ENCODE results near the gene CEACAM19. TPM values are rescaled to one million over a fixed set of nuclear protein-coding genes. Genes with fewer than 3 reads are reported as not detected.

CEACAM19 gene
- total RNA-seq, 1 experiment from 2014 or later = 1.2 TPM

- H3K27me3 ChIP-seq (ENCODE audit: control insufficient read depth, insufficient read depth, low read length) = no peaks in the 10 kb centered on the region
- no peak overlapping the region for H3K4me3 ChIP-seq (ENCODE audit: low read depth in 2 of 2, low read length in 2 of 2)
- in situ Hi-C loops (cut with HindIII; ENCODE audit: low pct_unique_long_range_greater_than_20kb, low sequenced_read_pairs) (no loop called here), intact Hi-C loops (cut with micrococcal nuclease; ENCODE audit: unreplicated experiment) (no loop called here)
- H3K36me3 ChIP-seq (ENCODE audit: control insufficient read depth, insufficient read depth, low read length) = no peaks in the 10 kb centered on the region; the same call in 1 of the 2 replicates
- POLR2A ChIA-PET = no interaction called here
- H3K9me3 ChIP-seq (ENCODE audit: control insufficient read depth, insufficient read depth, low read depth, low read length) = no peaks in the 10 kb centered on the region
- TF ChIP-seq SIN3A (IDR thresholded peaks at IDR 0.05; ENCODE audit: borderline replicate concordance, insufficient read depth, low read depth, low read length) (no peak), TCF7L2 (IDR thresholded peaks at IDR 0.05; ENCODE audit: low read depth, low read length) (no peak), CTCF (IDR thresholded peaks at IDR 0.05) (no peak), REST (IDR thresholded peaks at IDR 0.05; ENCODE audit: insufficient read depth in 1 of 2, low read depth in 2 of 2, low read length in 1 of 2) (no peak)
- DNase-seq (ENCODE audit: low read depth, low spot score) (no peak), ATAC-seq (no peak)
- CTCF ChIA-PET = no interaction called here
- H3K4me1 ChIP-seq (ENCODE audit: control insufficient read depth, insufficient read depth, low read length) = no peaks in the 10 kb centered on the region
- BruUV-seq (replicated peaks) = no TSS peak
- H3K27ac ChIP-seq (ENCODE audit: low read length) = no peak overlapping the region
These were observed 21.6 kb upstream of the CEACAM19 start for GRCh38 chr19:44649578-44650145.

- ChIA-PET CTCF (no interaction called here), POLR2A (no interaction called here)
- intact Hi-C loops (cut with micrococcal nuclease; ENCODE audit: unreplicated experiment) (no loop called here), in situ Hi-C loops (cut with HindIII; ENCODE audit: low pct_unique_long_range_greater_than_20kb, low sequenced_read_pairs) (no loop called here)
- no peaks in the 10 kb centered on the region for H3K4me1 ChIP-seq (ENCODE audit: control insufficient read depth, insufficient read depth, low read length)
- no peaks in the 10 kb centered on the region for H3K9me3 ChIP-seq (ENCODE audit: control insufficient read depth, insufficient read depth, low read depth, low read length)
- BruUV-seq (replicated peaks) = no TSS peak
- no peak overlapping the region for H3K27ac ChIP-seq (ENCODE audit: low read length)
- H3K36me3 ChIP-seq (ENCODE audit: control insufficient read depth, insufficient read depth, low read length) = no peaks in the 10 kb centered on the region
- no peak for DNase-seq (ENCODE audit: low read depth, low spot score)
- TF ChIP-seq CTCF (IDR thresholded peaks at IDR 0.05) (no peak), SIN3A (IDR thresholded peaks at IDR 0.05; ENCODE audit: borderline replicate concordance, insufficient read depth, low read depth, low read length) (no peak), TCF7L2 (IDR thresholded peaks at IDR 0.05; ENCODE audit: low read depth, low read length) (no peak), REST (IDR thresholded peaks at IDR 0.05; ENCODE audit: insufficient read depth in 1 of 2, low read depth in 2 of 2, low read length in 1 of 2) (no peak), POLR2AphosphoS5 (IDR thresholded peaks at IDR 0.05; ENCODE audit: low read depth, low read length) (no peak)
- no peak for ATAC-seq
- H3K4me3 ChIP-seq (ENCODE audit: low read depth in 2 of 2, low read length in 2 of 2) = no peak overlapping the region
- H3K27me3 ChIP-seq (ENCODE audit: control insufficient read depth, insufficient read depth, low read length) = no peaks in the 10 kb centered on the region
These were observed 17.9 kb upstream of the CEACAM19 start for GRCh38 chr19:44653343-44653742.
